ENCODE data around the gene SOAT2. TPM values are rescaled to one million over a fixed set of nuclear protein-coding genes. Genes with fewer than 3 reads are reported as not detected.

The SOAT2 gene
- total RNA-seq, 1 donor from 2014 or later, result not detected

- Mint-ChIP-seq H3K27me3 (ENCODE audit: insufficient read depth, low read depth) (peaks cover 34% of the 10 kb centered on the region), H3K4me1 (peaks cover 54% of the 10 kb centered on the region)
Observed at GRCh38 chr12:53101266-53101665, 2.0 kb upstream of the SOAT2 start.

DNA sequence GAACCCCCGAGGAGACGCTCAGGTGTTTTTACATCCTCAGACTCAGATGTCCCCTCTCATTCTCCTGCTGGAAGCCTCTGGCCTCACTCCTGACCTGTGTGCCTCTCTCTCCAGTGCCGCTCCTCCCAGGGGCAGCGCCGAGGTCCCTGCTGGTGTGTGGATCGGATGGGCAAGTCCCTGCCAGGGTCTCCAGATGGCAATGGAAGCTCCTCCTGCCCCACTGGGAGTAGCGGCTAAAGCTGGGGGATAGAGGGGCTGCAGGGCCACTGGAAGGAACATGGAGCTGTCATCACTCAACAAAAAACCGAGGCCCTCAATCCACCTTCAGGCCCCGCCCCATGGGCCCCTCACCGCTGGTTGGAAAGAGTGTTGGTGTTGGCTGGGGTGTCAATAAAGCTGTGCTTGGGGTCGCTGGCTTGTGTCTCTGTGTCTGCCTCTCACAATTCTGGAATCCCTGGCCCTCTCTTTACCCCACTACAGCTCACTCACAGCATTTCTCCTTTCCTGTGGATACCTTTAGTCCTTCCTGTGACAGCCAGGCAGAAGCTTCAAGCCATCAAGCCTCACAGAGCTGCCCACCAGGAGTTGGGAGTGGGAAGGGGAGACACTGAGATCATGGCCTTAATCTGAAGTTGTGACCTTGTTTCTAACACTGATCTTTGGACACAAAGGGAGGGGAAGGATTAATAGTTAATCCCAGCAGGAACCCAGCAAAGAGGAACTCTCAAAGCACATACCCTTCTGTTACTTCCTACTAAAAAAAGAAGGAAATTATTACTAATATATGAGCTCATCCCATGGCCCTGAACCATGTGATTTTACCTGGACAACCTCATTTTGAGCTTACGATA is 1.1 kb upstream of the SOAT2 start:
- H3K9me3 Mint-ChIP-seq, result no peaks in the 10 kb centered on the region
- H3K27ac Mint-ChIP-seq, result no peak overlapping the region
- peaks cover 26% of the 10 kb centered on the region for H3K27me3 Mint-ChIP-seq (ENCODE audit: insufficient read depth, low read depth)
- no peaks in the 10 kb centered on the region for H3K79me2 ChIP-seq (ENCODE audit: low read depth)
- H2AFZ ChIP-seq (replicated peaks), result no peak overlapping the region
- no peak overlapping the region for H3K4me3 ChIP-seq
- TF ChIP-seq, protein P1, sequence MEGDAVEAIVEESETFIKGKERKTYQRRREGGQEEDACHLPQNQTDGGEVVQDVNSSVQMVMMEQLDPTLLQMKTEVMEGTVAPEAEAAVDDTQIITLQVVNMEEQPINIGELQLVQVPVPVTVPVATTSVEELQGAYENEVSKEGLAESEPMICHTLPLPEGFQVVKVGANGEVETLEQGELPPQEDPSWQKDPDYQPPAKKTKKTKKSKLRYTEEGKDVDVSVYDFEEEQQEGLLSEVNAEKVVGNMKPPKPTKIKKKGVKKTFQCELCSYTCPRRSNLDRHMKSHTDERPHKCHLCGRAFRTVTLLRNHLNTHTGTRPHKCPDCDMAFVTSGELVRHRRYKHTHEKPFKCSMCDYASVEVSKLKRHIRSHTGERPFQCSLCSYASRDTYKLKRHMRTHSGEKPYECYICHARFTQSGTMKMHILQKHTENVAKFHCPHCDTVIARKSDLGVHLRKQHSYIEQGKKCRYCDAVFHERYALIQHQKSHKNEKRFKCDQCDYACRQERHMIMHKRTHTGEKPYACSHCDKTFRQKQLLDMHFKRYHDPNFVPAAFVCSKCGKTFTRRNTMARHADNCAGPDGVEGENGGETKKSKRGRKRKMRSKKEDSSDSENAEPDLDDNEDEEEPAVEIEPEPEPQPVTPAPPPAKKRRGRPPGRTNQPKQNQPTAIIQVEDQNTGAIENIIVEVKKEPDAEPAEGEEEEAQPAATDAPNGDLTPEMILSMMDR (IDR thresholded peaks at IDR 0.05), result no peak
- TF ChIP-seq EZH2phosphoT487 (IDR thresholded peaks at IDR 0.05) (no peak), EZH2 (IDR thresholded peaks at IDR 0.05) (no peak)
- peaks cover under 1% of the 10 kb centered on the region for H3F3A ChIP-seq (ENCODE audit: low read depth)
- peaks cover 51% of the 10 kb centered on the region for H3K4me1 Mint-ChIP-seq
- no peak for DNase-seq (ENCODE audit: low spot score)
- no peaks in the 10 kb centered on the region for H3K9me3 ChIP-seq (ENCODE audit: low read depth)
- no peak overlapping the region for H3K9ac ChIP-seq
- H3K36me3 ChIP-seq, result no peaks in the 10 kb centered on the region
- H3K4me3 Mint-ChIP-seq, result no peak overlapping the region
- peaks cover 23% of the 10 kb centered on the region for H3K27me3 ChIP-seq
- H3K4me2 ChIP-seq, result no peak overlapping the region
- no peak overlapping the region for H3K27ac ChIP-seq
- H3K36me3 Mint-ChIP-seq, result no peaks in the 10 kb centered on the region
- peaks cover 10% of the 10 kb centered on the region for H3K4me1 ChIP-seq
- H4K20me1 ChIP-seq (ENCODE audit: low read depth), result no peaks in the 10 kb centered on the region

More at GRCh38 chr12:53101266-53101665, 2.0 kb upstream of the SOAT2 start:
- Histone ChIP-seq H2AFZ (replicated peaks) (no peak overlapping the region), H3K9ac (no peak overlapping the region), H3K79me2 (ENCODE audit: low read depth) (no peaks in the 10 kb centered on the region), H3K36me3 (no peaks in the 10 kb centered on the region), H3K4me1 (peaks cover 17% of the 10 kb centered on the region), H3K4me3 (no peak overlapping the region), H3K27me3 (peaks cover 32% of the 10 kb centered on the region), H3K27ac (no peak overlapping the region), H3K4me2 (no peak overlapping the region), H3K9me3 (ENCODE audit: low read depth) (no peaks in the 10 kb centered on the region), H3F3A (ENCODE audit: low read depth) (peaks cover 10% of the 10 kb centered on the region), H4K20me1 (ENCODE audit: low read depth) (no peaks in the 10 kb centered on the region)
- H3K36me3 Mint-ChIP-seq, result no peaks in the 10 kb centered on the region
- TF ChIP-seq EZH2phosphoT487 (IDR thresholded peaks at IDR 0.05) (no peak), EZH2 (IDR thresholded peaks at IDR 0.05) (no peak)
- TF ChIP-seq, protein P1 (IDR thresholded peaks at IDR 0.05), result no peak
- no peak for DNase-seq (ENCODE audit: low spot score)
- H3K9me3 Mint-ChIP-seq, result no peaks in the 10 kb centered on the region
- no peak overlapping the region for H3K4me3 Mint-ChIP-seq
- H3K27ac Mint-ChIP-seq, result no peak overlapping the region

- Histone ChIP-seq H3K79me2 (ENCODE audit: low read depth) (no peaks in the 10 kb centered on the region), H3K36me3 (no peaks in the 10 kb centered on the region), H3K4me3 (no peak overlapping the region), H3F3A (ENCODE audit: low read depth) (no peaks in the 10 kb centered on the region), H3K4me2 (no peak overlapping the region), H3K27me3 (peaks cover 6% of the 10 kb centered on the region), H3K9ac (no peak overlapping the region), H3K4me1 (no peaks in the 10 kb centered on the region), H2AFZ (replicated peaks) (no peak overlapping the region), H3K9me3 (ENCODE audit: low read depth) (no peaks in the 10 kb centered on the region), H3K27ac (no peak overlapping the region), H4K20me1 (ENCODE audit: low read depth) (no peaks in the 10 kb centered on the region)
- peaks cover 13% of the 10 kb centered on the region for H3K27me3 Mint-ChIP-seq (ENCODE audit: insufficient read depth, low read depth)
- no peak overlapping the region for H3K27ac Mint-ChIP-seq
- no peak for DNase-seq (ENCODE audit: low spot score)
- TF ChIP-seq, protein P1 (IDR thresholded peaks at IDR 0.05), result no peak
- TF ChIP-seq EZH2 (IDR thresholded peaks at IDR 0.05) (no peak), EZH2phosphoT487 (IDR thresholded peaks at IDR 0.05) (no peak)
- peaks cover 42% of the 10 kb centered on the region for H3K4me1 Mint-ChIP-seq
- H3K36me3 Mint-ChIP-seq, result no peaks in the 10 kb centered on the region
- no peaks in the 10 kb centered on the region for H3K9me3 Mint-ChIP-seq
- H3K4me3 Mint-ChIP-seq, result no peak overlapping the region
Observed at GRCh38 chr12:53103860-53104305, 597 bp downstream of the SOAT2 start.
